Dedifferentiated amniotic fluid mesenchymal stem cell (primary cell): ENCODE data around the gene YTHDF1.

Source experiments
- DNase-seq: peaks from one replicate; pipeline ENCODE4 v3.0.0-alpha.2; 2016; ENCODE audit errors: extremely low spot score

The YTHDF1 gene

GRCh38 chr20:63248835-63249591 lies 33.1 kb upstream of the YTHDF1 start:
- DNase-seq = no peak

- DNase-seq = no peak
Measured at GRCh38 chr20:63247671-63248228, 31.8 kb upstream of the YTHDF1 start.

- DNase-seq = no peak
Measured at GRCh38 chr20:63246490-63247288, 30.8 kb upstream of the YTHDF1 start.

GRCh38 chr20:63244468-63244867 lies 28.5 kb upstream of the YTHDF1 start:
- DNase-seq = no peak

- no peak for DNase-seq
Measured at GRCh38 chr20:63243604-63244247, 27.8 kb upstream of the YTHDF1 start.

- no peak for DNase-seq
Measured at GRCh38 chr20:63242736-63243135, 26.8 kb upstream of the YTHDF1 start.

GRCh38 chr20:63241272-63241671 lies 25.3 kb upstream of the YTHDF1 start:
- no peak for DNase-seq

- DNase-seq = no peak
Measured at GRCh38 chr20:63240004-63240403, 24.1 kb upstream of the YTHDF1 start.

- no peak for DNase-seq
Measured at GRCh38 chr20:63239431-63239830, 23.5 kb upstream of the YTHDF1 start.

- no peak for DNase-seq
Measured at GRCh38 chr20:63238514-63239125, 22.7 kb upstream of the YTHDF1 start.

- DNase-seq = no peak
Measured at GRCh38 chr20:63238031-63238430, 22.1 kb upstream of the YTHDF1 start.

- no peak for DNase-seq
Measured at GRCh38 chr20:63236116-63236837, 20.3 kb upstream of the YTHDF1 start.

- no peak for DNase-seq
Measured at GRCh38 chr20:63235399-63235983, 19.6 kb upstream of the YTHDF1 start, which contains the start of gene BIRC7. BIRC7 (plus strand) TSS chr20:63235905; CDS start chr20:63236097, 192 bp downstream.

GRCh38 chr20:63234693-63235398 lies 18.9 kb upstream of the YTHDF1 start:
- no peak for DNase-seq

GRCh38 chr20:63233924-63234323 lies 18.0 kb upstream of the YTHDF1 start:
- DNase-seq = no peak

- DNase-seq = no peak
Measured at GRCh38 chr20:63233061-63233344, 17.1 kb upstream of the YTHDF1 start.

- peak; percentile 32 for DNase-seq
Measured at GRCh38 chr20:63232235-63233060, 16.5 kb upstream of the YTHDF1 start.

GRCh38 chr20:63230800-63231268 lies 14.9 kb upstream of the YTHDF1 start:
- DNase-seq = peak; percentile 33

GRCh38 chr20:63228806-63229205 lies 12.9 kb upstream of the YTHDF1 start:
- DNase-seq = no peak
